Neural cell (in vitro differentiated cells): ENCODE measurements around the gene PEMT.

ENCODE experiments used
- MXI1 ChIP-seq: fragments of 450-650 bp; conservative IDR thresholded peaks from 2 replicates; pipeline ENCODE4 v1.6.1; 2014; ENCODE audit warnings: antibody characterized with exemption, mild to moderate bottlenecking; ENCODE audit not compliant: poor library complexity, severe bottlenecking
- TF ChIP-seq, protein P1 (sequence below): fragments of 450-650 bp; IDR thresholded peaks from 2 replicates; pipeline ENCODE4 v1.5.1; 2014; ENCODE audit warnings: antibody characterized with exemption, mild to moderate bottlenecking, moderate library complexity; ENCODE audit not compliant: poor library complexity, severe bottlenecking

DNA sequence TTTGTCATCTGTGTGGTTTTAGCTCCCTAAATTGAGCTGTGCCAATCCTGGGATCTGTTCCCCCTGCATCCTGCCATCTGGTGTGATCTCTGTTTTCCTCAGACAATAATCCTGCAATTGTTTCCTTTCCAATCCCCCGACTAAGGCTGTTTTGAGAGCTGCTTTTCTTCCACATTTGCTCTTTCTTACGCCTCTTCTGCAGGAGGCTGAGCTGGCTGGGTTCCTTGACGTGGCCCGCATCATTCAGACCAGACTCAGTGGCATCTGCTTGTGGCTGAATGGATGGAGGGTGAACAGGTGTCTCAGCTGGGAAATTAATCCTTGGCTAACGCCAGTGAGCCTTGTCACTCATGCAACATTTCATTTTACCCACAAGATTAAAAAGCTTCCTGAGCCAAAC, 124.5 kb downstream of the PEMT start:
- no peak for TF ChIP-seq MXI1
- TF ChIP-seq, protein P1, sequence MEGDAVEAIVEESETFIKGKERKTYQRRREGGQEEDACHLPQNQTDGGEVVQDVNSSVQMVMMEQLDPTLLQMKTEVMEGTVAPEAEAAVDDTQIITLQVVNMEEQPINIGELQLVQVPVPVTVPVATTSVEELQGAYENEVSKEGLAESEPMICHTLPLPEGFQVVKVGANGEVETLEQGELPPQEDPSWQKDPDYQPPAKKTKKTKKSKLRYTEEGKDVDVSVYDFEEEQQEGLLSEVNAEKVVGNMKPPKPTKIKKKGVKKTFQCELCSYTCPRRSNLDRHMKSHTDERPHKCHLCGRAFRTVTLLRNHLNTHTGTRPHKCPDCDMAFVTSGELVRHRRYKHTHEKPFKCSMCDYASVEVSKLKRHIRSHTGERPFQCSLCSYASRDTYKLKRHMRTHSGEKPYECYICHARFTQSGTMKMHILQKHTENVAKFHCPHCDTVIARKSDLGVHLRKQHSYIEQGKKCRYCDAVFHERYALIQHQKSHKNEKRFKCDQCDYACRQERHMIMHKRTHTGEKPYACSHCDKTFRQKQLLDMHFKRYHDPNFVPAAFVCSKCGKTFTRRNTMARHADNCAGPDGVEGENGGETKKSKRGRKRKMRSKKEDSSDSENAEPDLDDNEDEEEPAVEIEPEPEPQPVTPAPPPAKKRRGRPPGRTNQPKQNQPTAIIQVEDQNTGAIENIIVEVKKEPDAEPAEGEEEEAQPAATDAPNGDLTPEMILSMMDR, result no peak
